ENCODE results near the gene GPR107.

- TF ChIP-seq POLR2A (IDR thresholded peaks at IDR 0.05): no peak
- no peak for TF ChIP-seq CTCF (IDR thresholded peaks at IDR 0.05)
Observed at GRCh38 chr9:130172858-130173665, 119.4 kb downstream of the GPR107 start.

All from right lobe of liver (tissue), 4 donors.